DOHH2 (cell line): ENCODE results near the gene NPIPA5.
"Not testable (repeated sequence)": the region's sequence is repeated elsewhere in the genome, so short reads cannot be mapped to it uniquely, and the experiment has no call there.

Experiments
- H3F3A ChIP-seq: fragments of 200-600 bp; sonication (generic), shearing (Covaris generic); 2 replicates; pipeline ENCODE4 v1.6.0; 2016; ENCODE audit warnings: antibody characterized with exemption, mild to moderate bottlenecking; ENCODE audit not compliant: control insufficient read depth, insufficient read depth
- H3K27ac ChIP-seq: fragments of 200-600 bp; sonication (generic); 2 replicates; pipeline ENCODE4 v1.5.1; 2014; ENCODE audit warnings: low read depth, mild to moderate bottlenecking, low read length, moderate library complexity
- H3K27me3 ChIP-seq: fragments of 200-600 bp; sonication (generic); 2 replicates; pipeline ENCODE4 v1.6.1; 2014; ENCODE audit warnings: mild to moderate bottlenecking, low read length, mixed read lengths; ENCODE audit not compliant: control insufficient read depth
- H3K36me3 ChIP-seq: fragments of 200-600 bp; sonication (generic); 2 replicates; pipeline ENCODE4 v1.6.1; 2014; ENCODE audit warnings: mild to moderate bottlenecking, low read length, moderate library complexity, mixed read lengths; ENCODE audit not compliant: control insufficient read depth
- H3K4me1 ChIP-seq: fragments of 200-600 bp; sonication (generic); 2 replicates; pipeline ENCODE4 v1.6.1; 2014; ENCODE audit warnings: mild to moderate bottlenecking, low read length, mixed read lengths; ENCODE audit not compliant: control insufficient read depth
- H3K4me2 ChIP-seq: fragments of 200-600 bp; sonication (generic); 2 replicates; pipeline ENCODE4 v1.6.0; 2014; ENCODE audit warnings: mild to moderate bottlenecking, low read length, moderate library complexity
- H3K4me3 ChIP-seq: fragments of 200-600 bp; sonication (generic); 2 replicates; pipeline ENCODE4 v1.5.1; 2014; ENCODE audit warnings: mild to moderate bottlenecking, low read length, mixed read lengths
- H3K79me2 ChIP-seq: fragments of 200-600 bp; sonication (generic); 2 replicates; pipeline ENCODE4 v1.6.1; 2014; ENCODE audit warnings: mild to moderate bottlenecking, low read length, mixed read lengths; ENCODE audit not compliant: control insufficient read depth
- H3K9me2 ChIP-seq: fragments of 200-600 bp; sonication (generic); replicated peaks from 2 replicates; pipeline ENCODE4 v1.6.1; 2014; ENCODE audit warnings: mild to moderate bottlenecking, low read length, mixed read lengths; ENCODE audit not compliant: control insufficient read depth
- H3K9me3 ChIP-seq: fragments of 200-600 bp; sonication (generic); 2 replicates; pipeline ENCODE4 v1.6.1; 2014; ENCODE audit warnings: antibody characterized with exemption, low read length, mixed read lengths; ENCODE audit not compliant: control insufficient read depth, insufficient read depth
- H4K20me1 ChIP-seq: fragments of 200-600 bp; sonication (generic); 2 replicates; pipeline ENCODE4 v1.6.0; 2014; ENCODE audit warnings: low read depth, mild to moderate bottlenecking, antibody characterized with exemption, low read length, moderate library complexity; ENCODE audit not compliant: control insufficient read depth, insufficient read depth
- EZH2phosphoT487 ChIP-seq: fragments of 200-600 bp; sonication (generic); IDR thresholded peaks from 2 replicates; pipeline ENCODE4 v1.6.1; 2017; ENCODE audit warnings: borderline replicate concordance, mild to moderate bottlenecking, antibody characterized with exemption, low read length, moderate library complexity, mixed read lengths
- TF ChIP-seq, protein P1 (sequence below): fragments of 200-600 bp; sonication (generic); IDR thresholded peaks from one replicate; pipeline ENCODE4 v1.5.1; 2014; ENCODE audit warnings: antibody characterized with exemption, mild to moderate bottlenecking, low read depth, low read length; ENCODE audit not compliant: poor library complexity, severe bottlenecking

Gene NPIPA5

DNA sequence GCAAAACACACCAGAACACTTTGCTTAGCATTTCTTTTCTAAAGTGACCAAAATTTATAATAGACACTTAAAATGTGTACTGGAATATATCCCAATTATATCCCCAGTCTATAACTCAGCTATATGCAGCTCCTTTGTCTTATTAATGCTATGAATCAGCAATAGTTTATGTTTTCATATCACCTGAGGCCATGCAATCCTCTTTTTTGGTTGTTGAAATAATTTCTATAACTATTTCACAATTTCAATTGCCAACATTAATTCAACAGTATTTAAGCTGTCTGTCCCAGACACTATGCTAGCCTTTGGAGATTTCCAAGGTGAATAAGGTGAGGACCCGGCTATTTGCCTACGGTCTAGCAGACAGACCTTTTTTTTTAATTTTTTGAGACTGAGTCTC, 39.1 kb upstream of the NPIPA5 start:
- Histone ChIP-seq H3K27ac (no peak overlapping the region), H3K36me3 (no peaks in the 10 kb centered on the region), H3K4me3 (no peak overlapping the region), H3K27me3 (peaks cover 3% of the 10 kb centered on the region), H3K4me2 (no peak overlapping the region), H3K9me2 (no peaks in the 10 kb centered on the region), H3K4me1 (no peaks in the 10 kb centered on the region), H3K79me2 (no peaks in the 10 kb centered on the region), H4K20me1 (no peaks in the 10 kb centered on the region), H3K9me3 (no peaks in the 10 kb centered on the region), H3F3A (no peaks in the 10 kb centered on the region)
- TF ChIP-seq EZH2phosphoT487: no peak
- TF ChIP-seq, protein P1, sequence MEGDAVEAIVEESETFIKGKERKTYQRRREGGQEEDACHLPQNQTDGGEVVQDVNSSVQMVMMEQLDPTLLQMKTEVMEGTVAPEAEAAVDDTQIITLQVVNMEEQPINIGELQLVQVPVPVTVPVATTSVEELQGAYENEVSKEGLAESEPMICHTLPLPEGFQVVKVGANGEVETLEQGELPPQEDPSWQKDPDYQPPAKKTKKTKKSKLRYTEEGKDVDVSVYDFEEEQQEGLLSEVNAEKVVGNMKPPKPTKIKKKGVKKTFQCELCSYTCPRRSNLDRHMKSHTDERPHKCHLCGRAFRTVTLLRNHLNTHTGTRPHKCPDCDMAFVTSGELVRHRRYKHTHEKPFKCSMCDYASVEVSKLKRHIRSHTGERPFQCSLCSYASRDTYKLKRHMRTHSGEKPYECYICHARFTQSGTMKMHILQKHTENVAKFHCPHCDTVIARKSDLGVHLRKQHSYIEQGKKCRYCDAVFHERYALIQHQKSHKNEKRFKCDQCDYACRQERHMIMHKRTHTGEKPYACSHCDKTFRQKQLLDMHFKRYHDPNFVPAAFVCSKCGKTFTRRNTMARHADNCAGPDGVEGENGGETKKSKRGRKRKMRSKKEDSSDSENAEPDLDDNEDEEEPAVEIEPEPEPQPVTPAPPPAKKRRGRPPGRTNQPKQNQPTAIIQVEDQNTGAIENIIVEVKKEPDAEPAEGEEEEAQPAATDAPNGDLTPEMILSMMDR: no peak

DNA sequence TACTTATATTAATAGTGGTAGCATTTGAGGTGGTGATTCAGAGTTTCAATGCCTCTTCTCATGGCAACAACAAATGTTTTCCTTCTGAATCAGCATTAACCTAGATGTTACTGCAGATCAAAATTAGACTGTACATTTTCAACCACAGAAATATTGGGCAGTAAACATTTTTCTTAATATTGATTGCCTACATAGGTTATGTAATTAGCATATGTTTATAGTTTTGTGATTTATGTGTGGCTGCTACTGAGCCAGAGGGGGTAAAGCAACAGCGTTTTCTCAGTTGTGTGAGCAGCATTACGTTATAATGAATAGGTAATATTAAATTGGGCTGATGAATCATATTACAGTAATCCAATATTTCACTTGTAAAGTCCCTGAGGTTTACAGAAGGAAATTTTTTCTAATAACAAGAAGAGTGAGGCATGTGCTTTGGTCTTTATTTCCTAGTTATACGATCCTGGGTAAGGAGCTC, 37.5 kb upstream of the NPIPA5 start:
- no peak overlapping the region for H3K4me2 ChIP-seq
- no peaks in the 10 kb centered on the region for H3K79me2 ChIP-seq
- no peak for TF ChIP-seq EZH2phosphoT487
- TF ChIP-seq, protein P1: no peak
- H3F3A ChIP-seq: no peaks in the 10 kb centered on the region
- H3K9me3 ChIP-seq: no peaks in the 10 kb centered on the region
- H3K4me1 ChIP-seq: no peaks in the 10 kb centered on the region
- peaks cover 3% of the 10 kb centered on the region for H3K27me3 ChIP-seq
- no peak overlapping the region for H3K27ac ChIP-seq
- no peaks in the 10 kb centered on the region for H3K9me2 ChIP-seq
- no peak overlapping the region for H3K4me3 ChIP-seq
- no peaks in the 10 kb centered on the region for H4K20me1 ChIP-seq
- H3K36me3 ChIP-seq: no peaks in the 10 kb centered on the region

DNA sequence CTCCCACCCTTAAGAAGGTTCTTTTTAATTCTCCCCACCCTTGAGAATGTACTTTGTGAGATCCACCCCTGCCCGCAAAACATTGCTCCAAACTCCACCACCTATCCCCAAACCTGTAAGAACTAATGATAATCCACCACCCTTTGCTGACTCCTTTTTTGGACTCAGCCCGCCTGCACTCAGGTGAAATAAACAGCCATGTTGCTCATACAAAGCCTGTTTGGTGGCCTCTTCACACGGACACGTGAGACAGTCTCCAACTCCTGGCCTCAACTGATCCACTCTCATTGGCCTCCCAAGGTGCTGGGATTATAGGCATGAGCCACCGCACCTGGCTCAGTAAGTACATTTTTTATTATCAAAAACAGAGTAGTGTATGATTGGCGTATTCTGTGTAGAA, 31.4 kb upstream of the NPIPA5 start:
- not testable (repeated sequence) for H3K79me2 ChIP-seq, H3K27me3 ChIP-seq, H3K36me3 ChIP-seq, H3K27ac ChIP-seq, H3K9me3 ChIP-seq, H3K9me2 ChIP-seq, H3F3A ChIP-seq, H3K4me3 ChIP-seq, H3K4me2 ChIP-seq, H4K20me1 ChIP-seq
- peaks cover 10% of the 10 kb centered on the region for H3K4me1 ChIP-seq

DNA sequence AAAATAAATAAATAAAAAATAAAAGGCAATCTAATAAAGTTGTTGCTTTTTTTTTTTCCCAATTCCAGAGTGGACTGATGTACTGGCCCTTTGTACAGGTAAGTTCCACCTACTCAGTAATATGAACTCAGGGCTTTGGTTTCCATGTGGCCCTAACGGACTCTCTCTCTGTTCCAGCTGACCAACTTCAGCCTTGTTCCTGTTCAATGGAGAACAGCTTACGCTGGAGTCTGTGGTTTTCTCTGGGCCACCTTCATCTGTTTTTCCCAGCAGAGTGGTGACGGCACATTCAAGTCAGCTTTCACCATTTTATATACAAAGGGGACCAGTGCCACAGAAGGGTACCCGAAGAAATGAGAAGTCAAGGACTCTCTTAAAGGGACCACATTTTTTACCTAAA, 29.7 kb upstream of the NPIPA5 start:
- not testable (repeated sequence) for H3K79me2 ChIP-seq, H3K27ac ChIP-seq, H3K4me2 ChIP-seq, H3F3A ChIP-seq, H3K27me3 ChIP-seq, H3K4me3 ChIP-seq, H4K20me1 ChIP-seq, H3K36me3 ChIP-seq, H3K9me2 ChIP-seq, H3K9me3 ChIP-seq
- H3K4me1 ChIP-seq: peaks cover 24% of the 10 kb centered on the region
